NB4 (cell line): ENCODE measurements around the gene SMURF1.

Experiments used
- DNase-seq: peaks from one replicate; pipeline ENCODE4 v3.0.0; 2010; ENCODE audit warnings: low read depth
- H3K4me3 ChIP-seq: one replicate; pipeline ENCODE4 v1.5.1; 2011; ENCODE audit warnings: mild to moderate bottlenecking, low read depth, low read length, moderate library complexity
- CTCF ChIP-seq: IDR thresholded peaks from one replicate; pipeline ENCODE4 v1.5.1; 2012; ENCODE audit warnings: low read depth, low read length
- MAX ChIP-seq: IDR thresholded peaks from 2 replicates; pipeline ENCODE4 v1.6.1; 2011; ENCODE audit warnings: low read depth, low read length
- MYC ChIP-seq: IDR thresholded peaks from 2 replicates; pipeline ENCODE4 v1.6.1; 2011; ENCODE audit warnings: low read depth, low read length
- POLR2A ChIP-seq: IDR thresholded peaks from 2 replicates; pipeline ENCODE4 v1.6.1; 2011; ENCODE audit warnings: mild to moderate bottlenecking; ENCODE audit not compliant: insufficient read length; ENCODE audit errors: extremely low read depth

The SMURF1 gene

GRCh38 chr7:99184532-99185218 lies 40.8 kb upstream of the SMURF1 start:
- H3K4me3 ChIP-seq = no peak overlapping the region
- DNase-seq = no peak
- no peak for TF ChIP-seq MAX
- TF ChIP-seq POLR2A = no peak
- no peak for TF ChIP-seq MYC
- no peak for TF ChIP-seq CTCF

GRCh38 chr7:99180067-99180650 lies 36.3 kb upstream of the SMURF1 start:
- no peak for DNase-seq
- H3K4me3 ChIP-seq = no peak overlapping the region
- TF ChIP-seq CTCF (no peak), MAX (no peak), MYC (no peak), POLR2A (no peak)

- H3K4me3 ChIP-seq = no peak overlapping the region
- no peak for TF ChIP-seq MYC
- DNase-seq = no peak
These were observed 33.3 kb upstream of the SMURF1 start for GRCh38 chr7:99177165-99177564.

GRCh38 chr7:99173787-99174186 lies 29.9 kb upstream of the SMURF1 start:
- DNase-seq = peak; percentile 12
- TF ChIP-seq POLR2A (no peak), MYC (no peak), MAX (no peak)
- H3K4me3 ChIP-seq = no peak overlapping the region

GRCh38 chr7:99171731-99172130 lies 27.8 kb upstream of the SMURF1 start:
- DNase-seq = no peak
- H3K4me3 ChIP-seq = no peak overlapping the region
- TF ChIP-seq CTCF (no peak), MYC (no peak), MAX (no peak), POLR2A (no peak)

GRCh38 chr7:99170730-99171074 lies 26.8 kb upstream of the SMURF1 start:
- DNase-seq = no peak
- no peak overlapping the region for H3K4me3 ChIP-seq
- TF ChIP-seq POLR2A (no peak), CTCF (no peak), MYC (no peak), MAX (no peak)

- TF ChIP-seq CTCF (no peak), MYC (no peak), MAX (no peak), POLR2A (no peak)
- no peak for DNase-seq
These were observed 26.3 kb upstream of the SMURF1 start for GRCh38 chr7:99170065-99170729.

More at GRCh38 chr7:99170065-99170729, 26.3 kb upstream of the SMURF1 start:
- H3K4me3 ChIP-seq = no peak overlapping the region
